ENCODE results near the gene FTCDNL1.

FTCDNL1 gene

GRCh38 chr2:199751492-199752120 is 99.4 kb downstream of the FTCDNL1 start:
- Mint-ChIP-seq H3K27me3 (peaks cover 10% of the 10 kb centered on the region), H3K4me3 (no peak overlapping the region), H3K36me3 (ENCODE audit: low read depth) (no peaks in the 10 kb centered on the region), H3K27ac (no peak overlapping the region), H3K4me1 (ENCODE audit: low read depth) (no peaks in the 10 kb centered on the region), H3K9me3 (no peaks in the 10 kb centered on the region)
- no peak for DNase-seq

DNA sequence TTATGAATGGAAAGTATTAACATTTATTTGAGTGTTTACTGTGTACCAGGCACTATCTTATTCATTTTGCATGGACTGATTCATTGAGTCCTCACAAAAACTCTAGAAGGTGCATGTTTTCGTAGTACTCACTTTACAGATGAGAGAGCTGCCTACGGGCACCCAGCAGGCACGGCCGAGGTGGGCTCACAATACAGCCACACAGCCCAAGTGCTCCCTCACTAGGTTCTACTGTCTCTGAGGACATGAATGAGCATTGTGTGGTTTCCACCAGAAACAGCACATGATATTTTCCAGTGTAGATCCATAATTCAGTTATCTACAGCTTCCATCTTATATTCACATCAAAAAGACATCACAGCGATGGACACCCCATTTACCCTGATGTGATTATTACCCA is 101.4 kb downstream of the FTCDNL1 start:
- H3K27me3 Mint-ChIP-seq, result peaks cover 16% of the 10 kb centered on the region
- no peak for DNase-seq
- no peaks in the 10 kb centered on the region for H3K36me3 Mint-ChIP-seq (ENCODE audit: low read depth)
- H3K4me1 Mint-ChIP-seq (ENCODE audit: low read depth), result no peaks in the 10 kb centered on the region
- no peak overlapping the region for H3K4me3 Mint-ChIP-seq
- no peak overlapping the region for H3K27ac Mint-ChIP-seq
- H3K9me3 Mint-ChIP-seq, result no peaks in the 10 kb centered on the region

DNA sequence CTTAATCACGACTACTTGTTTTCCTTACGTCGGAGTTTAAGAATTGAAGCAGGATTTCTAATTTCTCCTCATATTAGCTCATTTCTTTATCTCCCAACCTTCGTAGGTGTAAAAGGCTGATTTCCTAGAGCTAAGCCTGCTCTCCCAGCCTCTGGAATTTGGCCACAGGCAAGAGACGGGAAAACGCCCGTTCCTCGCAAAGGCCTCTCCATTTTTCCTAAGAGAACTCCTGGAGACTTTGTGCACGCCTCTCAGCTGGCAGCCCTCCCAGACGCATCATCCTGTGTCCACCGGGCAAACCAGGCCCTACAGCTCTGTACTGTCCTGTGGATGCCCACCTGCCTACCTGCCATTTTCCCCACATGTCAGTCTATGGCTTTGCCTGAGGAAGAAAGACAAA is 106.3 kb downstream of the FTCDNL1 start:
- Mint-ChIP-seq H3K4me3 (no peak overlapping the region), H3K27ac (no peak overlapping the region), H3K36me3 (ENCODE audit: low read depth) (no peaks in the 10 kb centered on the region), H3K9me3 (no peaks in the 10 kb centered on the region), H3K27me3 (peaks cover 13% of the 10 kb centered on the region), H3K4me1 (ENCODE audit: low read depth) (peaks cover 3% of the 10 kb centered on the region)
- DNase-seq, result no peak

GRCh38 chr2:199744260-199744659 is 106.7 kb downstream of the FTCDNL1 start:
- H3K27ac Mint-ChIP-seq, result no peak overlapping the region

GRCh38 chr2:199743415-199744120 is 107.4 kb downstream of the FTCDNL1 start:
- Mint-ChIP-seq H3K4me3 (no peak overlapping the region), H3K27me3 (peaks cover 24% of the 10 kb centered on the region), H3K36me3 (ENCODE audit: low read depth) (no peaks in the 10 kb centered on the region), H3K9me3 (no peaks in the 10 kb centered on the region), H3K4me1 (ENCODE audit: low read depth) (peaks cover 5% of the 10 kb centered on the region), H3K27ac (no peak overlapping the region)
- DNase-seq, result no peak

More at GRCh38 chr2:199744260-199744659, 106.7 kb downstream of the FTCDNL1 start:
- Mint-ChIP-seq H3K27me3 (peaks cover 18% of the 10 kb centered on the region), H3K4me1 (ENCODE audit: low read depth) (peaks cover 5% of the 10 kb centered on the region), H3K9me3 (no peaks in the 10 kb centered on the region), H3K36me3 (ENCODE audit: low read depth) (no peaks in the 10 kb centered on the region), H3K4me3 (no peak overlapping the region)
- DNase-seq, result no peak

DNA sequence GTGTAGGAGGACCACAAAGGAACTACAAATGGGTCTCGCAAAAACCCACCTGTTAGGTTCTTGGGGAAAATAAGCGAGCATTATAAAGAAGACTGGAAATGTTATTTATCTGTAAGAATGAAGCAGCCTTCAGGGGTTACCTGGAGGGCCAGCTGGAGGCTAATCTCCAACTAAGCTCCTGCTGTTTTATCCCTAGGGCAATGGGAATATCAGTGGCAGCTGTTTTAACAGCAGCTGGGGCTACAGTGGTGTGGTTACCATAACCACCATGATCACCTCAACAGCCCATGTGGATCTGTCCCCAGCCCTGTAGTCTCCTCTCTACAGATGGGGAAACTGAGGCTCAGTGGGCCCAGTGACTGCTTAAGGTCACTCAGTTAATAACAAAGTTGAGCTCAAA is 108.1 kb downstream of the FTCDNL1 start:
- H3K36me3 Mint-ChIP-seq (ENCODE audit: low read depth), result no peaks in the 10 kb centered on the region
- DNase-seq, result no peak
- H3K27ac Mint-ChIP-seq, result no peak overlapping the region
- H3K4me1 Mint-ChIP-seq (ENCODE audit: low read depth), result peaks cover 5% of the 10 kb centered on the region
- H3K9me3 Mint-ChIP-seq, result no peaks in the 10 kb centered on the region
- no peak overlapping the region for H3K4me3 Mint-ChIP-seq
- peaks cover 29% of the 10 kb centered on the region for H3K27me3 Mint-ChIP-seq

DNA sequence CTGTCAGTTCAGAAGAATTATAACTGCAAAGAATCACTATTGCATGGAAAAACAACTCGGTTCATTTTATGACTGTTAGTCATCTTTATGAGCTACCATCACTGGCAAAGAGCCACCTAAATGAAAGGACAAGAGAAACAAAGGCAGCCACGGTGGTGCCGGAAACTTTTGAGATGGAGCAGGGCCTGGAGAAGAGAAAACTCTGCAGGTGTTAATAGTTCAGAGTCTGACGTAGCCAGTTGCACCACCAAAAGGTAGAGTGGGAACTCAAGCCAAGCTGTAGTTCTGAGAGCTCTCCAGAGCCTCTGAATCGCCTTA is 110.9 kb downstream of the FTCDNL1 start:
- H3K27me3 Mint-ChIP-seq, result peaks cover 28% of the 10 kb centered on the region
- no peaks in the 10 kb centered on the region for H3K36me3 Mint-ChIP-seq (ENCODE audit: low read depth)
- H3K9me3 Mint-ChIP-seq, result no peaks in the 10 kb centered on the region
- no peak for DNase-seq
- no peak overlapping the region for H3K27ac Mint-ChIP-seq
- peaks cover 5% of the 10 kb centered on the region for H3K4me1 Mint-ChIP-seq (ENCODE audit: low read depth)
- no peak overlapping the region for H3K4me3 Mint-ChIP-seq

DNA sequence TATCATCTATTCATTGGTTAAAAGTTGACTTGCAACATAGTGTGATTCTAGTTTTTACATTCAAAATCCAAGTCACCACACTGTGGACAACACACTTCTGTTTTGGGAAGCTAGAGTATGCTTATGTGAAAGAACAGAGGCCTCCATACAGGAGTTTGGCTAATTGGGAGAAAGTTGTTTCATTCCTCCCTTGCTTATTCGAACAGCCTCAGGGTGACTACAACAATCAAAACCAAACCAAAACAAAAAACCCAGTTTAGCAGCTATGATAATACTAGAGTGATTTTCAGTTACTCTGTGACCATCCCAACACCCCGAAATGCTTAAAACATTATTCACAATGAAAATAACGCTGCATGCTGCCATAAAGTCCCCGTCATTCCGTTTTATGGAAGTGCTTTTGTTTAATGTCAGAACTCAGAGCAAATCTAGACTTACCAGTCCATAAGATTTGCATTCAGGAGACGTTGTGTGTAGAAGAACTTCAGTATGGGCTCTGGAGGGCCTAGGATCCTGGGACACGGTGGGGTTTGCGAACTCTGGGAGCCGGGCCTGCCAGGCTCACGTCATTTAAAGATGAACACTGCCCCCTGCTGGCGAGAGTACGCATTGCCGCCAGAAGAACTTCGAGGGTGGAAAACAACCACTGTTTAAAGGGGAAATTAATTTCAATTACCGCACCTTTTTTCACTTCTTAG is 111.4 kb downstream of the FTCDNL1 start:
- Mint-ChIP-seq H3K27ac (no peak overlapping the region), H3K4me1 (ENCODE audit: low read depth) (peaks cover 5% of the 10 kb centered on the region), H3K27me3 (peaks cover 28% of the 10 kb centered on the region), H3K4me3 (no peak overlapping the region), H3K9me3 (no peaks in the 10 kb centered on the region), H3K36me3 (ENCODE audit: low read depth) (no peaks in the 10 kb centered on the region)
- DNase-seq, result peak; percentile 80

DNA sequence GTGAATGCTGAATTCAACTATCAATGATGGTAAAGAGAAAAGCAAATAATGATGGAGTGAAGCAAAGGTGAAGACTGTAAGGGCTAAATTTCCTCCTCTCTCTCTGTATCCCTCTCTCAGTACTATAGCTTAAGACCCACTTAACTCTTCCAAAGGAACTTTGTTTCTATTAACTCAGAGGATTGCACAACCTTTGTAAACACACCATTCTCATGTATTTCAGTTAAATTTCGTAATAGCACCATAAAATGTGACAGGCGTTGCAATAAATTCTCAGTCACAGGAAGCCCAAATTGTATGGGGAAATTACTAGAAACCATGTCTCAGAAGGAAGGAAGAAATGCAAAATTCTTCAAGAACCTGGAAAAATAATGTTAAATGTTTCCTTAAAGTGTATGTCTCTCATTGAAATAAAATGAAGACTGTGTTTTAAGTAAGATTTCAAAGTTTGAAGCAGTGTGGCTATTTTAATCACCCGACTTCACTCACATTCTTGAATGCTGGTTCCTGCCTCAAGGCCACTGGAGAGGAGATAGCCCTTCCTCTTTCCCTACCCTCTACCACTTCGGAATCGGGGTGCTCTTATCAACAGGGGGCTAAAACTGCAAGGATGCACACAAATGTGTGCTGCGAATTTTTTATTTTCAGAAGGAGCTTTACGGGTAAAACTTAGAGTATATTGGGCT is 112.1 kb downstream of the FTCDNL1 start:
- H3K4me1 Mint-ChIP-seq (ENCODE audit: low read depth), result peaks cover 5% of the 10 kb centered on the region
- H3K9me3 Mint-ChIP-seq, result no peaks in the 10 kb centered on the region
- H3K36me3 Mint-ChIP-seq (ENCODE audit: low read depth), result no peaks in the 10 kb centered on the region
- DNase-seq, result no peak
- H3K4me3 Mint-ChIP-seq, result no peak overlapping the region
- H3K27ac Mint-ChIP-seq, result no peak overlapping the region
- peaks cover 31% of the 10 kb centered on the region for H3K27me3 Mint-ChIP-seq

- peaks cover 44% of the 10 kb centered on the region for H3K27me3 Mint-ChIP-seq
- no peak overlapping the region for H3K4me3 Mint-ChIP-seq
- peaks cover under 1% of the 10 kb centered on the region for H3K4me1 Mint-ChIP-seq (ENCODE audit: low read depth)
- DNase-seq, result no peak
- no peak overlapping the region for H3K27ac Mint-ChIP-seq
- no peaks in the 10 kb centered on the region for H3K36me3 Mint-ChIP-seq (ENCODE audit: low read depth)
- H3K9me3 Mint-ChIP-seq, result no peaks in the 10 kb centered on the region
Observed at GRCh38 chr2:199734651-199735050, 116.3 kb downstream of the FTCDNL1 start.

GRCh38 chr2:199734011-199734410 is 117.0 kb downstream of the FTCDNL1 start:
- no peak overlapping the region for H3K27ac Mint-ChIP-seq
- no peak for DNase-seq
- no peak overlapping the region for H3K4me3 Mint-ChIP-seq
- no peaks in the 10 kb centered on the region for H3K36me3 Mint-ChIP-seq (ENCODE audit: low read depth)
- H3K27me3 Mint-ChIP-seq, result peaks cover 44% of the 10 kb centered on the region
- H3K9me3 Mint-ChIP-seq, result no peaks in the 10 kb centered on the region
- no peaks in the 10 kb centered on the region for H3K4me1 Mint-ChIP-seq (ENCODE audit: low read depth)

GRCh38 chr2:199727801-199728200 is 123.2 kb downstream of the FTCDNL1 start:
- H3K4me3 Mint-ChIP-seq, result no peak overlapping the region
- no peak for DNase-seq
- peaks cover 56% of the 10 kb centered on the region for H3K27me3 Mint-ChIP-seq
- no peaks in the 10 kb centered on the region for H3K36me3 Mint-ChIP-seq (ENCODE audit: low read depth)
- no peak overlapping the region for H3K27ac Mint-ChIP-seq
- no peaks in the 10 kb centered on the region for H3K9me3 Mint-ChIP-seq
- H3K4me1 Mint-ChIP-seq (ENCODE audit: low read depth), result no peaks in the 10 kb centered on the region

DNA sequence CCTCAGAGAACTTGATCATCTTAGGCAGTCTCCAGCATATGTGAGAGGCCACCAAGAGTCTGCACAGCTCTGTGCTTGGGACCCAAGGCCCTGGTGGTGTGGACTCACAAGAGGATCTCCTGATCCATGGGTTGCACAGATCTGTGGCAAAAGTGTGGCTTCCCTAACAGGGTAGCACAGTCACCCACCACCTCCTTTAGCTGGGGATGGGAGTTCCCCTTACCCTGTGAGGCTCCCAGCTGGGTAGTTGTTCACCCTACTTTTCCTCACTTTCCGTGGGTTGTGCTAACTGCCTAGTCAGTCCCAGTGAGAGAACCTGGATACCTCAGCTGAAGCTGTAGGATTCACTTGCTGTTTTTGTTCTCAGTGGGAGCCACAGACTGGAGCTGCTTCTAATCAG is 123.7 kb downstream of the FTCDNL1 start:
- H3K36me3 Mint-ChIP-seq (ENCODE audit: low read depth), result no peaks in the 10 kb centered on the region
- H3K4me1 Mint-ChIP-seq (ENCODE audit: low read depth), result no peaks in the 10 kb centered on the region
- no peak overlapping the region for H3K4me3 Mint-ChIP-seq
- H3K27me3 Mint-ChIP-seq, result peaks cover 56% of the 10 kb centered on the region
- H3K9me3 Mint-ChIP-seq, result no peaks in the 10 kb centered on the region
- no peak for DNase-seq
- no peak overlapping the region for H3K27ac Mint-ChIP-seq

DNA sequence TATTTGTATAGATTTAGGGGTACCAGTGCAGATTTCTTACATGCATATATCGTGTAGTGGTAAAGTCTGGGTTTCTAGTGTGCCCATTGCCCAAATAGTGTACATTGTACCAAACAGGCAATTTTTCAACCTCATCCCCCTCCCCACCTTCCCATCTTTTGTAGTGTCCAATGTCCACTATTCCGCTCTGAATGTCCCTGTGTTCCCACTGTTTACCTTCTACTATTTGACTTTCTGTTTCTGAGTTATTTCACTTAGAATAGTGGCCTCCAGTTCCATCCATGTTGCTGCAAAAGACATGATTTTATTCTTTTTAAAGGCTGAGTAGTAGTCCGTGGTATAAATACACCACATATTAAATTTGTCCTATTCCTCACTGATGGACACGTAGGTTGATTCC is 132.9 kb downstream of the FTCDNL1 start:
- Mint-ChIP-seq H3K27me3 (peaks cover 6% of the 10 kb centered on the region), H3K36me3 (ENCODE audit: low read depth) (no peaks in the 10 kb centered on the region), H3K4me1 (ENCODE audit: low read depth) (no peaks in the 10 kb centered on the region), H3K9me3 (no peaks in the 10 kb centered on the region), H3K27ac (no peak overlapping the region), H3K4me3 (no peak overlapping the region)
- DNase-seq, result no peak

- H3K27ac Mint-ChIP-seq, result no peak overlapping the region
- H3K4me1 Mint-ChIP-seq (ENCODE audit: low read depth), result no peaks in the 10 kb centered on the region
- peaks cover 9% of the 10 kb centered on the region for H3K27me3 Mint-ChIP-seq
- no peak overlapping the region for H3K4me3 Mint-ChIP-seq
- H3K36me3 Mint-ChIP-seq (ENCODE audit: low read depth), result no peaks in the 10 kb centered on the region
- no peaks in the 10 kb centered on the region for H3K9me3 Mint-ChIP-seq
- DNase-seq, result no peak
Observed at GRCh38 chr2:199717587-199717907, 133.4 kb downstream of the FTCDNL1 start.

Measured in activated T-cell treated with anti-CD3 and anti-CD28 coated beads, Interleukin-2, amount 50 U/mL, for 24 hours (primary cell).